ENCODE results near the gene DDX17. TPM values are rescaled to one million over a fixed set of nuclear protein-coding genes. Genes with fewer than 3 reads are reported as not detected.

The DDX17 gene
- polyA plus RNA-seq, 1 donor (not counting 4 experiments of a cell fraction or from before 2014, with no cell fraction given) = 270 TPM

DNA sequence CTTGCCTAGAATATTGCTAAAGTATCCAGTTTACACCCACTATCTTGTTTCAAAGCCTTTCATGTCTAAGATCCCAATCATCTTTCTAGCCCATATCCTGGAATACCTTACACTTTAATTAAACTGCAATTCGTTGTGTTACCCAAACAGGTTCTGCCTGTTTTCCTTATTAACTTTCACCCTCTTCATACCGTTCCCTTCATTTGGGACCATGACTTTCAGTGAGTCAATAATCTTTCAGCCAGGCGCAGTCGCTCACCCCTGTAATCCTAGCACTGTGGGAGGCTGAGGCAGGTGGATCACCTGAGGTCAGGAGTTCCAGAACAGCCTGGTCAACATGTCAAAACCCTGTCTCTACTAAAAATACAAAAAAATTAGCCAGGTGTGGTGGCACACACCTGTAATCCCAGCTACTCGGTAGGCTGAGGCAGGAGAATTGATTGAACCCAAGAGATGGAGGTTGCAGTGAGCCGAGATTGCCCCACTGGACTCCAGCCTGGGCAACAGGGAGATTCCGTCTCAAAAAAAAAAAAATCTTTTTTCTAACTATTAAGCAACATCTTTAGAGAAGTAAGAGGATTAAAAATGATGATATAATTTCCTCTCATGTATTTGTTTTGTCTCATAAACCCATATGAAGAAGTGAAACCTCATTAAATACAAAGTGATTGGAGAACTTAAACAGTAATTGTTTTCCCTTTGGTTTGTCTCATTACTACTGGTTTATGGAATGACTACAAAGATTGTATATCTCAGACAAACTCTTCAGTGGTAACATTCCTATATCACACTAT lies 43.2 kb upstream of the DDX17 start:
- H3K9me3 ChIP-seq (ENCODE audit: control insufficient read depth, low read depth, low read length) = no peaks in the 10 kb centered on the region
- no peaks in the 10 kb centered on the region for H3K79me2 ChIP-seq (ENCODE audit: control insufficient read depth, insufficient read depth, low read length)
- H3K9me1 ChIP-seq (ENCODE audit: control insufficient read depth, extremely low read depth, insufficient read depth, low read length) = no peaks in the 10 kb centered on the region
- H3K4me2 ChIP-seq (ENCODE audit: control insufficient read depth, extremely low read depth, insufficient read depth, low read depth, low read length) = no peak overlapping the region
- H3K4me1 ChIP-seq (ENCODE audit: control insufficient read depth, extremely low read depth, insufficient read depth, low read length) = no peaks in the 10 kb centered on the region
- DNase-seq (ENCODE audit: low read depth, low spot score) (no peak), FAIRE-seq (no peak)
- no peaks in the 10 kb centered on the region for H3K27me3 ChIP-seq (ENCODE audit: control insufficient read depth, extremely low read depth, insufficient read depth, low read length)
- H3K4me3 ChIP-seq (ENCODE audit: control insufficient read depth in 2 of 3, extremely low read depth in 1 of 3, insufficient read depth in 2 of 3, low read depth in 1 of 3, low read length in 3 of 3) = no peak overlapping the region
- H4K20me1 ChIP-seq (ENCODE audit: control insufficient read depth, extremely low read depth, insufficient read depth, low read length) = no peaks in the 10 kb centered on the region
- TF ChIP-seq EZH2 (IDR thresholded peaks at IDR 0.05; ENCODE audit: low read length) = no peak
- TF ChIP-seq, protein P1, sequence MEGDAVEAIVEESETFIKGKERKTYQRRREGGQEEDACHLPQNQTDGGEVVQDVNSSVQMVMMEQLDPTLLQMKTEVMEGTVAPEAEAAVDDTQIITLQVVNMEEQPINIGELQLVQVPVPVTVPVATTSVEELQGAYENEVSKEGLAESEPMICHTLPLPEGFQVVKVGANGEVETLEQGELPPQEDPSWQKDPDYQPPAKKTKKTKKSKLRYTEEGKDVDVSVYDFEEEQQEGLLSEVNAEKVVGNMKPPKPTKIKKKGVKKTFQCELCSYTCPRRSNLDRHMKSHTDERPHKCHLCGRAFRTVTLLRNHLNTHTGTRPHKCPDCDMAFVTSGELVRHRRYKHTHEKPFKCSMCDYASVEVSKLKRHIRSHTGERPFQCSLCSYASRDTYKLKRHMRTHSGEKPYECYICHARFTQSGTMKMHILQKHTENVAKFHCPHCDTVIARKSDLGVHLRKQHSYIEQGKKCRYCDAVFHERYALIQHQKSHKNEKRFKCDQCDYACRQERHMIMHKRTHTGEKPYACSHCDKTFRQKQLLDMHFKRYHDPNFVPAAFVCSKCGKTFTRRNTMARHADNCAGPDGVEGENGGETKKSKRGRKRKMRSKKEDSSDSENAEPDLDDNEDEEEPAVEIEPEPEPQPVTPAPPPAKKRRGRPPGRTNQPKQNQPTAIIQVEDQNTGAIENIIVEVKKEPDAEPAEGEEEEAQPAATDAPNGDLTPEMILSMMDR (optimal IDR thresholded peaks at IDR 0.05 in 1 of 3, IDR thresholded peaks at IDR 0.05 in 1 of 3, conservative IDR thresholded peaks at IDR 0.05 in 1 of 3; ENCODE audit: extremely low read depth in 1 of 3, insufficient read depth in 2 of 3, low read length in 3 of 3) = no peak
- no peaks in the 10 kb centered on the region for H3K36me3 ChIP-seq (ENCODE audit: control insufficient read depth in 2 of 2, extremely low read depth in 1 of 2, insufficient read depth in 2 of 2, low read length in 2 of 2)
- dilution Hi-C loops (cut with MboI; ENCODE audit: extremely low pct_ligation_motif_present, low sequenced_read_pairs) = no loop called here
- H2AFZ ChIP-seq (ENCODE audit: control insufficient read depth, low read length) = no peak overlapping the region
- H3K27ac ChIP-seq (ENCODE audit: control insufficient read depth, insufficient read depth, low read length) = no peak overlapping the region
- no peak overlapping the region for H3K9ac ChIP-seq (ENCODE audit: control insufficient read depth, extremely low read depth, insufficient read depth, low read length)

DNA sequence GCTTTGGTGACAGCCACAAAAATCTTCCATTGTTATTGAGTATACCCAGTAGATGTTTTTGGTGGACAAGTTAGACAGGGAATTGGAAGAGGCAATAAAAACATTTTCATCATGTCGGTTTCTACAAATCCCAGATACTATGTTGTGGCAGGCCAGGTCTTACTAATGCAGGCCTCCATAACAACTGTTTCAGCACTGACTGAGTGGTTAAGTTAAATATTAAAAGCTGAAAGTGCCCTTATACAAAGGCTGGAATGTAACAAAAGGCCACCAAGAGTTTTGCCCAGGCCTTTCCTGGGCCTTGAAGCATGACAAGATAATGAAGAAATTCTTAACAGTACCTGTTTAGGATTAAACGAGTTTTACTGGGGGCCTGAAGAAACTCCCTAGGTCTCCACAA lies 34.6 kb upstream of the DDX17 start:
- Histone ChIP-seq H3K4me2 (ENCODE audit: control insufficient read depth, extremely low read depth, insufficient read depth, low read depth, low read length) (no peak overlapping the region), H3K79me2 (ENCODE audit: control insufficient read depth, insufficient read depth, low read length) (no peaks in the 10 kb centered on the region), H3K9me3 (ENCODE audit: control insufficient read depth, low read depth, low read length) (peaks cover 2% of the 10 kb centered on the region), H4K20me1 (ENCODE audit: control insufficient read depth, extremely low read depth, insufficient read depth, low read length) (no peaks in the 10 kb centered on the region), H3K27me3 (ENCODE audit: control insufficient read depth, extremely low read depth, insufficient read depth, low read length) (no peaks in the 10 kb centered on the region), H3K9ac (ENCODE audit: control insufficient read depth, extremely low read depth, insufficient read depth, low read length) (no peak overlapping the region), H2AFZ (ENCODE audit: control insufficient read depth, low read length) (no peak overlapping the region), H3K36me3 (ENCODE audit: control insufficient read depth in 2 of 2, extremely low read depth in 1 of 2, insufficient read depth in 2 of 2, low read length in 2 of 2) (no peaks in the 10 kb centered on the region), H3K4me1 (ENCODE audit: control insufficient read depth, extremely low read depth, insufficient read depth, low read length) (no peaks in the 10 kb centered on the region), H3K4me3 (ENCODE audit: control insufficient read depth in 2 of 3, extremely low read depth in 1 of 3, insufficient read depth in 2 of 3, low read depth in 1 of 3, low read length in 3 of 3) (no peak overlapping the region), H3K9me1 (ENCODE audit: control insufficient read depth, extremely low read depth, insufficient read depth, low read length) (no peaks in the 10 kb centered on the region), H3K27ac (ENCODE audit: control insufficient read depth, insufficient read depth, low read length) (no peak overlapping the region)
- no peak for TF ChIP-seq EZH2 (IDR thresholded peaks at IDR 0.05; ENCODE audit: low read length)
- TF ChIP-seq, protein P1 (optimal IDR thresholded peaks at IDR 0.05 in 1 of 3, IDR thresholded peaks at IDR 0.05 in 1 of 3, conservative IDR thresholded peaks at IDR 0.05 in 1 of 3; ENCODE audit: extremely low read depth in 1 of 3, insufficient read depth in 2 of 3, low read length in 3 of 3) = no peak
- dilution Hi-C loops (cut with MboI; ENCODE audit: extremely low pct_ligation_motif_present, low sequenced_read_pairs) = no loop called here
- FAIRE-seq (no peak), DNase-seq (ENCODE audit: low read depth, low spot score) (no peak)

Measured in keratinocyte (primary cell).